ENCODE data around the gene DOCK9. TPM values are rescaled to one million over a fixed set of nuclear protein-coding genes. Genes with fewer than 3 reads are reported as not detected.

Gene DOCK9
- total RNA-seq, 1 donor from 2014 or later = 339 TPM

GRCh38 chr13:98823442-98823841 is 154.4 kb downstream of the DOCK9 start:
- Mint-ChIP-seq H3K27ac (ENCODE audit: unreplicated experiment) (no peak overlapping the region), H3K4me1 (ENCODE audit: unreplicated experiment) (peaks cover 32% of the 10 kb centered on the region), H3K9me3 (ENCODE audit: unreplicated experiment) (no peaks in the 10 kb centered on the region), H3K36me3 (ENCODE audit: low read depth, unreplicated experiment) (peaks cover 69% of the 10 kb centered on the region), H3K4me3 (ENCODE audit: unreplicated experiment) (peak overlapping the region; percentile 53), H3K27me3 (ENCODE audit: unreplicated experiment) (peaks cover 6% of the 10 kb centered on the region)
- DNase-seq (ENCODE audit: low spot score) = no peak
- TF ChIP-seq CTCF (IDR thresholded peaks at IDR 0.05; ENCODE audit: unreplicated experiment) = no peak

- Mint-ChIP-seq H3K27ac (ENCODE audit: unreplicated experiment) (no peak overlapping the region), H3K9me3 (ENCODE audit: unreplicated experiment) (no peaks in the 10 kb centered on the region), H3K4me1 (ENCODE audit: unreplicated experiment) (peaks cover 28% of the 10 kb centered on the region), H3K4me3 (ENCODE audit: unreplicated experiment) (no peak overlapping the region), H3K36me3 (ENCODE audit: low read depth, unreplicated experiment) (peaks cover 59% of the 10 kb centered on the region), H3K27me3 (ENCODE audit: unreplicated experiment) (peaks cover 2% of the 10 kb centered on the region)
- TF ChIP-seq CTCF (IDR thresholded peaks at IDR 0.05; ENCODE audit: unreplicated experiment) = no peak
- DNase-seq (ENCODE audit: low spot score) = no peak
Measured at GRCh38 chr13:98822225-98822606, 155.6 kb downstream of the DOCK9 start.

- no peak for DNase-seq (ENCODE audit: low spot score)
- Mint-ChIP-seq H3K4me3 (ENCODE audit: unreplicated experiment) (no peak overlapping the region), H3K4me1 (ENCODE audit: unreplicated experiment) (peaks cover 25% of the 10 kb centered on the region), H3K36me3 (ENCODE audit: low read depth, unreplicated experiment) (peaks cover 62% of the 10 kb centered on the region), H3K9me3 (ENCODE audit: unreplicated experiment) (no peaks in the 10 kb centered on the region), H3K27ac (ENCODE audit: unreplicated experiment) (no peak overlapping the region), H3K27me3 (ENCODE audit: unreplicated experiment) (peaks cover 2% of the 10 kb centered on the region)
- TF ChIP-seq CTCF (IDR thresholded peaks at IDR 0.05; ENCODE audit: unreplicated experiment) = no peak
Measured at GRCh38 chr13:98821372-98822224, 156.3 kb downstream of the DOCK9 start.

- TF ChIP-seq CTCF (IDR thresholded peaks at IDR 0.05; ENCODE audit: unreplicated experiment) = no peak
- Mint-ChIP-seq H3K27ac (ENCODE audit: unreplicated experiment) (no peak overlapping the region), H3K27me3 (ENCODE audit: unreplicated experiment) (peaks cover 2% of the 10 kb centered on the region), H3K36me3 (ENCODE audit: low read depth, unreplicated experiment) (peaks cover 64% of the 10 kb centered on the region), H3K4me3 (ENCODE audit: unreplicated experiment) (no peak overlapping the region), H3K4me1 (ENCODE audit: unreplicated experiment) (peaks cover 18% of the 10 kb centered on the region), H3K9me3 (ENCODE audit: unreplicated experiment) (no peaks in the 10 kb centered on the region)
- no peak for DNase-seq (ENCODE audit: low spot score)
Measured at GRCh38 chr13:98820744-98821371, 157.0 kb downstream of the DOCK9 start.

- no peaks in the 10 kb centered on the region for H3K27me3 Mint-ChIP-seq (ENCODE audit: unreplicated experiment)
- TF ChIP-seq CTCF (IDR thresholded peaks at IDR 0.05; ENCODE audit: unreplicated experiment) = no peak
- H3K9me3 Mint-ChIP-seq (ENCODE audit: unreplicated experiment) = no peaks in the 10 kb centered on the region
- DNase-seq (ENCODE audit: low spot score) = no peak
- peaks cover 16% of the 10 kb centered on the region for H3K4me1 Mint-ChIP-seq (ENCODE audit: unreplicated experiment)
- H3K27ac Mint-ChIP-seq (ENCODE audit: unreplicated experiment) = no peak overlapping the region
- H3K36me3 Mint-ChIP-seq (ENCODE audit: low read depth, unreplicated experiment) = peaks cover 63% of the 10 kb centered on the region
- H3K4me3 Mint-ChIP-seq (ENCODE audit: unreplicated experiment) = no peak overlapping the region
Measured at GRCh38 chr13:98820300-98820699, 157.6 kb downstream of the DOCK9 start.

All from endothelial cell (in vitro differentiated cells).